Endothelial cell of umbilical vein (primary cell): Measurements from ENCODE around the gene C17orf67. TPM values are rescaled to one million over a fixed set of nuclear protein-coding genes. Genes with fewer than 3 reads are reported as not detected.
A peak's percentile ranks its signal among the peaks of the same experiment; 100 is the strongest.

Source experiments
- BruUV-seq: library from RNA; stranded (reverse); fragments of 400-500 nt; replicated peaks from 2 replicates; lab custom pipeline; 2021; lab: Mats Ljungman, UMichigan
- CTCF ChIA-PET: fragments of 300-600, 350-600 bp; sonication (Branson Sonifier 250); formaldehyde crosslinking; loops from one replicate; lab custom pipeline; 2021; ENCODE audit warnings: antibody characterized with exemption, inconsistent platforms; lab: Charles Lee
- POLR2A ChIA-PET: fragments of 300-600, 350-600 bp; sonication (Branson Sonifier 250); formaldehyde crosslinking; loops from one replicate; lab custom pipeline; 2021; ENCODE audit warnings: antibody characterized with exemption, inconsistent platforms; lab: Charles Lee
- DNase-seq: peaks from one replicate; pipeline ENCODE4 v3.0.0-alpha.2; 2011; ENCODE audit warnings: low read depth, low spot score
- FAIRE-seq: peaks from 2 replicates; lab custom pipeline; 2011; peaks lifted over from hg19 to GRCh38; lab: Jason Lieb, UNC
- H2AFZ ChIP-seq: 2 replicates; pipeline ENCODE4 v1.6.0; 2012; ENCODE audit warnings: low read depth, low read length, control low read depth, inconsistent platforms
- H3K27ac ChIP-seq: 2 replicates; pipeline ENCODE4 v1.5.1; 2011; ENCODE audit warnings: low read depth, mild to moderate bottlenecking, control low read depth, low read length, moderate library complexity; ENCODE audit not compliant: insufficient read depth
- H3K27me3 ChIP-seq, 2 experiments: 2 replicates each; pipeline versions ENCODE4 v1.6.0 to v1.6.1; 2011; ENCODE audit warnings: low read length in 2 of 2, mixed read lengths in 1 of 2; ENCODE audit not compliant: control insufficient read depth in 2 of 2, insufficient read depth in 2 of 2
- H3K36me3 ChIP-seq, 2 experiments: 2 replicates in 1 of 2; 3 replicates in 1 of 2; pipeline ENCODE4 v1.5.1; 2011; ENCODE audit warnings: low read length in 2 of 2, mild to moderate bottlenecking in 1 of 2, moderate library complexity in 1 of 2; ENCODE audit not compliant: control insufficient read depth in 2 of 2, insufficient read depth in 2 of 2; ENCODE audit errors: extremely low read depth in 1 of 2
- H3K4me1 ChIP-seq: 3 replicates; pipeline ENCODE4 v1.5.1; 2011; ENCODE audit warnings: mild to moderate bottlenecking, low read length; ENCODE audit not compliant: control insufficient read depth, insufficient read depth; ENCODE audit errors: extremely low read depth
- H3K4me2 ChIP-seq: 2 replicates; pipeline ENCODE4 v1.6.1; 2011; ENCODE audit warnings: low read length, control low read depth, mixed read lengths; ENCODE audit not compliant: insufficient read depth
- H3K4me3 ChIP-seq, 3 experiments: fragments of 200-600 bp in 1 of 3; sonication (generic), shearing (Covaris generic) in 1 of 3; replicated peaks in 1 of 3; 2 replicates each; pipeline ENCODE4 v1.5.1; 2011 to 2016; ENCODE audit warnings: control low read depth in 3 of 3, low read length in 3 of 3, mild to moderate bottlenecking in 2 of 3, inconsistent platforms in 1 of 3, low read depth in 1 of 3, moderate library complexity in 1 of 3; ENCODE audit not compliant: insufficient read depth in 1 of 3
- H3K79me2 ChIP-seq: 2 replicates; pipeline ENCODE4 v1.6.0; 2012; ENCODE audit warnings: low read length, inconsistent platforms; ENCODE audit not compliant: control insufficient read depth, insufficient read depth
- H3K9ac ChIP-seq: replicated peaks from 2 replicates; pipeline ENCODE3; 2011; ENCODE audit warnings: low read length, control low read depth; ENCODE audit not compliant: insufficient read depth; ENCODE audit errors: extremely low read depth
- H3K9me1 ChIP-seq: replicated peaks from 3 replicates; pipeline ENCODE4 v1.6.0; 2011; ENCODE audit warnings: mild to moderate bottlenecking, low read length; ENCODE audit not compliant: control insufficient read depth, insufficient read depth; ENCODE audit errors: extremely low read depth
- H3K9me3 ChIP-seq: replicated peaks from 2 replicates; pipeline ENCODE4 v1.5.1; 2012; ENCODE audit warnings: low read length, inconsistent platforms; ENCODE audit not compliant: control insufficient read depth, insufficient read depth
- H4K20me1 ChIP-seq: replicated peaks from 2 replicates; pipeline ENCODE3; 2011; ENCODE audit warnings: mild to moderate bottlenecking, low read length; ENCODE audit not compliant: control insufficient read depth, insufficient read depth; ENCODE audit errors: extremely low read depth
- CTCF ChIP-seq, 2 donors: IDR thresholded peaks; 1 replicate in 1 of 2; 2 replicates in 1 of 2; pipeline ENCODE4 v1.5.1; 2011; ENCODE audit warnings: low read length in 2 of 2, mild to moderate bottlenecking in 2 of 2, moderate library complexity in 2 of 2, control low read depth in 1 of 2, inconsistent platforms in 1 of 2, low read depth in 1 of 2; ENCODE audit not compliant: insufficient read depth in 1 of 2; ENCODE audit errors: extremely low read depth in 1 of 2
- EZH2 ChIP-seq: IDR thresholded peaks from 2 replicates; pipeline ENCODE4 v1.6.1; 2012; ENCODE audit warnings: borderline replicate concordance, low read depth, mild to moderate bottlenecking, moderate library complexity, low read length, inconsistent platforms; ENCODE audit not compliant: severe bottlenecking
- FOS ChIP-seq: IDR thresholded peaks from 2 replicates; pipeline ENCODE4 v1.6.1; 2011; ENCODE audit warnings: mild to moderate bottlenecking, low read length, moderate library complexity, borderline replicate concordance; ENCODE audit not compliant: insufficient read depth
- GATA2 ChIP-seq: IDR thresholded peaks from 2 replicates; pipeline ENCODE4 v1.7.0; 2011; ENCODE audit warnings: low read depth, mild to moderate bottlenecking, moderate library complexity, mixed read lengths, low read length; ENCODE audit not compliant: insufficient read length, insufficient read depth
- JUN ChIP-seq: IDR thresholded peaks from 2 replicates; pipeline ENCODE4 v1.6.1; 2011; ENCODE audit warnings: borderline replicate concordance, low read depth; ENCODE audit not compliant: insufficient read length, insufficient read depth
- MAX ChIP-seq: IDR thresholded peaks from 2 replicates; pipeline ENCODE4 v1.6.1; 2011; ENCODE audit not compliant: insufficient read depth, insufficient read length
- MYC ChIP-seq: IDR thresholded peaks from one replicate; pipeline ENCODE4 v1.6.1; 2011; ENCODE audit warnings: mild to moderate bottlenecking, low read depth, low read length
- POLR2A ChIP-seq: IDR thresholded peaks from 2 replicates; pipeline ENCODE4 v1.6.1; 2012; ENCODE audit warnings: low read depth, mild to moderate bottlenecking, control low read depth, low read length
- POLR2AphosphoS5 ChIP-seq: IDR thresholded peaks from 2 replicates; pipeline ENCODE4 v1.6.1; 2012; ENCODE audit warnings: low read depth, mild to moderate bottlenecking, control low read depth, low read length, moderate library complexity; ENCODE audit not compliant: insufficient read depth
- dilution Hi-C: fragments of 300-500 bp; cut with MboI; formaldehyde crosslinking; loops from one replicate; pipeline ENCODE4 v1.15.0; 2019; ENCODE audit warnings: low sequenced_read_pairs; ENCODE audit not compliant: extremely low pct_ligation_motif_present
- intact Hi-C: fragments of 100-400 bp; cut with micrococcal nuclease; formaldehyde crosslinking; loops from one replicate; pipeline ENCODE4 v1.10.0; 2022
- polyA plus RNA-seq, 4 experiments: library from polyadenylated mRNA; depleted of rRNA in 3 of 4; stranded (reverse) in 3 of 4; unstranded in 1 of 4; fragments of >200 nt; gene quantifications; 2 replicates each; pipeline versions ENCODE4 v1.2.1 to v1.2.3, GENCODE V29; 2011 to 2012; ENCODE audit warnings: missing spikeins in 1 of 4
- total RNA-seq: library from RNA; stranded (reverse); gene quantifications from 2 replicates; pipeline ENCODE4 v1.2.3, GENCODE V29; 2021

C17orf67 gene
- total and polyA plus RNA-seq, 2 donors (not counting 3 experiments of a cell fraction or from before 2014, with no cell fraction given) = 1.9 to 5.8 TPM

GRCh38 chr17:56779322-56779721 is 54.4 kb downstream of the C17orf67 start:
- no peaks in the 10 kb centered on the region for H3K36me3 ChIP-seq
- ChIA-PET POLR2A (no interaction called here), CTCF (interaction anchor here (0.7 to 5.7 kb wide), 28 partner anchors 8 to 914 kb away, joined by 3 to 141 read pairs (median 6); partner anchors contain the start of genes NOG and SCPEP1)
- TF ChIP-seq EZH2 = no peak
- no peak for TF ChIP-seq CTCF (IDR thresholded peaks at IDR 0.05; ENCODE audit: extremely low read depth in 1 of 2, insufficient read depth in 1 of 2, low read depth in 1 of 2, low read length in 2 of 2)
- no peak for TF ChIP-seq MYC
- TF ChIP-seq JUN = no peak
- TF ChIP-seq MAX = no peak
- TF ChIP-seq GATA2 = no peak
- no peak for TF ChIP-seq POLR2A
- TF ChIP-seq FOS = no peak
- TF ChIP-seq POLR2AphosphoS5 = no peak
- H3K27me3 ChIP-seq = peaks cover 0 to 5% of the 10 kb centered on the region in 2 experiments
- no peak overlapping the region for H3K4me3 ChIP-seq
- peaks cover 11% of the 10 kb centered on the region for H3K4me1 ChIP-seq
- H3K9me1 ChIP-seq = no peaks in the 10 kb centered on the region
- H3K4me2 ChIP-seq = peak overlapping the region; percentile 87
- no peak for FAIRE-seq
- intact Hi-C loops (no loop called here), dilution Hi-C loops (no loop called here)
- H3K27ac ChIP-seq = no peak overlapping the region
- no peaks in the 10 kb centered on the region for H3K79me2 ChIP-seq
- H3K9ac ChIP-seq = no peak overlapping the region
- no peak for DNase-seq
- no peak overlapping the region for H2AFZ ChIP-seq
- BruUV-seq = no TSS peak
- no peaks in the 10 kb centered on the region for H3K9me3 ChIP-seq
- H4K20me1 ChIP-seq = no peaks in the 10 kb centered on the region
